Activated CD4-positive, alpha-beta T cell treated with anti-CD3 and anti-CD28 coated beads, Interleukin-2, amount 50 U/mL, for 16 hours (primary cell): ENCODE results near the gene KRTAP10-6.
A peak's percentile ranks its signal among the peaks of the same experiment; 100 is the strongest.
"Not testable (repeated sequence)": the region's sequence is repeated elsewhere in the genome, so short reads cannot be mapped to it uniquely, and the experiment has no call there.

Experiments used
- DNase-seq: peaks from one replicate; pipeline ENCODE4 v3.0.0-alpha.2; 2020

KRTAP10-6 gene

DNA sequence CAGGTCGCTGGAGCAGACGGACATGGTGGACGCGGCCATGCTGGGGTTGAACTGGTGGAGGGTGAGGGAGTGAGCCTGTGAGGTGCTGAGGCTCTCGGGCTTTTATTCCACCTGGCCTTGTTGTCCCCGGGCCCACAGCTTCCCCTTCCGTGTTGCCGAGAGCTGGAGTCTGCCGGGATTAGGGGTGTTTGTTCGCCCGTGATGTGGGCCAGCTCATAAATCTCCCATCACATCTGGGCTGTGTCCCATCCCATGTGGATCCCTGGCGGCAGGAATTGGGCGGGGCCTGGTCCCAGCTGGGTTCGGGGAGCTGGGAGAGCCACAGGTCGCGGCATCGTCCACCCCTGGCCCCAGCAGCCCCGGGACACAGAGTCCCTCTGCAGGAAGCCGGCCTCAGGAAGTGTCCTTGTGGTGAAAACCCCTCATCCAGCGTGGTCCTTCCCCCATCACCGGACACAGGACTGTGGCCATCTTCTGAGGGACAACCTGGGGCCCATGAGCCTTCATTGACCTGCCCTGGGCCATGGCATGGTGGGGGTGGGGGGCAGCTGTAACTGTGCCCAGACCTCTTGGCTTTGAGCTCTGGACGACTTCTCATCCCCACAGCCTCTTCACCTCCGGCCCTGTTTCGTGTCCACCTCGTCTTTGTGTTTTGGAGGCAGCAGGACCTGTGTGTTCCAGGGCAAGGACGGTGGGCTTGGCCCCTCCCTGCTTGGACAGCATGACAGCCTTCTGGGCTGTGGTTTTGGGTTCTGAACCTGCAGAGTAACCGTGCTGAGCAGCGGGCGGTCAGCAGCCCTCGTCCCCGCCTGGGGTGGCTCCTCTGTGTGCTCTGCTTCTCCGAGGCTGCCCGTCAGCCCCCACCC is at the start of gene KRTAP10-6:
Gene KRTAP10-6, minus strand, starts transcription at position 60 of the 866 bp plus-strand sequence. Its CDS starts 21 bp downstream, at position 39.
- no peak for DNase-seq

DNA sequence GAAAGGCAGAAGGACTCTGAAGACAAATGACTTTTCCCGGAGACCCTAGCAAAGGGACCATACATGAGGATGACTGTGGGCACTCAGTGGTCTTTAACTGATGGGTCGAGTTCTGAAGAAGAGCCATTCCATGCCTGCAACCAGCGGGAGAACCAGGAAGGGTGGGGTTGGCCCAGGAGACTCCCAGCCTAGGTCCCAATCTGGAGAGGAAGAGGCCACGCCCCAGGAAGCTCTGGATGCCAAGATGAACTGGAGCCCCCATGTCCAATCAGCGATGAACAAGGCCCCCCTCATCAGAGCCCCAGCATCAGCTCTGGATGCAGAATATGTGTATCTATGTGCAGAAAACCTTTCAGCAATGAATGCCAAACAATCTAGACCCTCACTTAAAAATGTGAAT is 48.5 kb upstream of the KRTAP10-6 start:
- no peak for DNase-seq

DNA sequence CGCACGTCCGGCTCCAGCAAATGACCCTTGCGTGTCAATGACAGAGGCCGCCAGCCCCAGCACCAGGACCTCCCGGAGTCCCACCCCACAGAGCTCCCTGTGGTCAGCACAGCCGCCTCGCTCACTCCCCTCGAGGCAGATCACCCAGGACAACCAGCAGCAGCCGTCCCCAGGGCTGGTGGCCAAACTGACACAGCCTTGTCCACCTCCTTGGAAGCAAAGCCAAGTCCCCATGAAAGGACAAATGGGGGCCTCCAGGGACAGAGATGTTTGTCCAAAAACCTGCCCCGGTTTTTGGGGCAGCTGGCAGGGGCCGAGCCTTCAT is 47.0 kb upstream of the KRTAP10-6 start:
- DNase-seq: no peak

DNA sequence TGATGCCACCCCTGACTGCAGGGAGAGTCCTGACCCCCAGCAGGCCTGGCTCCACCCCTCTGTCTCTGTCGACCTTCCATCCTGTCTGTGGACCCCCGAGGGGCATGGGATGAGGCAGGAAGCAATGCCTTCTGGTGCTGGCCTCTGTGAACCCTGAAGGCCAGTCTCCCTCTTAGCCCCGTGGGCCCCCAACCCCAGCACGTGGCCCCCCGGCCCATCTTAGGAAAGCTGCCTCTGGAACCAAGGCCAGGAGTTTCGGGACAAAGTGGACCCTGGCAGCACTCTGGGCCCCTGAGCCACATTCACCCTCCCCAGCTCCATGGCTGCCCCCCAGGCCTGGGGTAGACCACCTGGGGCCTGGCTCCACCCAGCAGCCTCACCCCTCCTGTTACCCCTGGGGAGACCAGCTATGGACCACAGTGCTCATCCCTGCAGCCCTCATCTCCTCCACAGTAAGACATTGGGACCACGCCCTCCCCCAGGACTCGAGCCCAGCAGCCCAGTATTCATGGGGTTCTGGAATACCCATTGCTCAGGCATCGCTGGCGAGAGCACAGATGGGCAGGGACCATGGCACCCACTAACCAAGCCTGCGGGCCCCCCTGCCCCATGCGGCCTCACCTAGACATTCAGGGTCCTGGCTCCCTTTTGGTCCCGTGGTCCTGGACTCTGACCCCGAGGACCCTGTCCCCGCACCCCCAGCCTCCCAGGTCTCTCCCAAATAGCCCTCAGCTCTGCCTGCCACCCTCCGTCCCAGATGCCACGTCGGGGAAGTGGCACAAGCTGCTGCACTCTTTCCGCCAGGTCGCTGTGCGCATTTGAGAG is 46.4 kb upstream of the KRTAP10-6 start:
- DNase-seq: not testable (repeated sequence)

- DNase-seq: not testable (repeated sequence)
Measured at GRCh38 chr21:44637851-44638348, 45.6 kb upstream of the KRTAP10-6 start.

- DNase-seq: no peak
Measured at GRCh38 chr21:44637018-44637850, 44.9 kb upstream of the KRTAP10-6 start, which contains the start of gene KRTAP10-10. KRTAP10-10 (plus strand) TSS chr21:44637356; CDS start chr21:44637418, 62 bp downstream.

- DNase-seq: no peak
Measured at GRCh38 chr21:44636209-44637017, 44.1 kb upstream of the KRTAP10-6 start.

GRCh38 chr21:44632067-44632466 is 39.8 kb upstream of the KRTAP10-6 start:
- DNase-seq: no peak

DNA sequence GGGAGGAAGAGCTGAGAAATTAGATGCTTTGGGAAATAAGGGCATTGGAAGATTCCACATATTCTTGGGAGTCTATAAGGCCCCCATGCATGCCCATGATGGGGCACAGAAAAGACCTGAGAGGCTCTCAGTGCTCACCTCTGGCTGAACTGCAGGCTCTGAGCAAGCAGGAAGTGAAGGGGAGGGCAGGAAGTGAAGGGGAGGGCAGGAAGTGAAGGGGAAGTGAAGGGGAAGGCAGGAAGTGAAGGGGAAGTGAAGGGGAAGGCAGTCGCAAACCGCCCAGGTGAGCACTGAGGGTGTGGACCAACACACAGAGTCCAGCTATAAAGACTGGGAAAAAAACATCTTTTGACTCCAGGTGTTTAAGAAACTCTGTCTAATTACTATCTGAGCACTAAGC is 38.1 kb upstream of the KRTAP10-6 start:
- DNase-seq: no peak

- no peak for DNase-seq
Measured at GRCh38 chr21:44628707-44629391, 36.5 kb upstream of the KRTAP10-6 start.

GRCh38 chr21:44627831-44628233 is 35.5 kb upstream of the KRTAP10-6 start:
- not testable (repeated sequence) for DNase-seq

- DNase-seq: not testable (repeated sequence)
Measured at GRCh38 chr21:44627181-44627822, 35.0 kb upstream of the KRTAP10-6 start.

DNA sequence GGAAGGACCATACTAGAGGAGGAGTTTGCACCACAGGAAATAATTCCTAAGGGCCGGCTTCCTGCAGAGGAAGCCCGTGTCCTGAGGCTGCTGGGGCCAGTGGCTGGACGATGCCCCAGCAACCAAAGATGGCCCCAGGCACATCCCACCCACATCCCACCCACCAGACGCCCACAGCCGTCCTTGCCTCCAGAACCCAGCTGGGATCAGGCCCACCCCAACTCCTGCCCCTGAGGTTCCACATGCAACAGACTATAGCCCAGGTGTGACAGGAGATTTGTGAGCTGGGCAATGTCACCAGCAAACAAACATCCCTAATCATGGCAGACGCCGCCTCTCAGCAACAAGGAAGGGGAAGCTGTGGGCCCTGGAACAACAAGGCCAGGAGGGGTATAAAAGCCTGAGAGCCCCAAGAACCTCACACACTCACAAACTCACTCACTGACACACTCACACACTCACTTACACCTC is 34.4 kb upstream of the KRTAP10-6 start, which contains the start of gene KRTAP10-9:
Gene KRTAP10-9, plus strand, starts transcription at position 421 of the 471 bp plus-strand sequence. CDS start 79 bp downstream, outside the sequence.
- no peak for DNase-seq

DNA sequence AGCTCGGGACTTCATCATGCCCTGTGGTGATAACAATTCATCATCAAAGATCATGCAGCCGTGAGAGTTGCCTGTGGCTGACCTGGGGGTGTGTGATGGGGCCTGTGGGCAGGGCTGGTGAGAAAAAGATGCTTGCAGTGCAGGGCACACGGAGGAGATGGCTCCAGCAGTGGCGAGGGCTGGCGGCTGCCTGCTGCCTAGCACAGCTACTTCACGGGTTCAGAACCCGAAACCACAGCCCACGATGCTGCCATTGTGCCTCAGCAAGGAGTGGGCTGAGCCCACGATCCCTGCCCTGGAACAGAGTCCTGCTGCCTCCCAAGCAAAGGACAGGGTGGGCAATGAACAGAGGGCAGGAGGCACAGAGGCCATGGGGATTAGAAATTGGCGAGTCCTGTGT is 34.0 kb upstream of the KRTAP10-6 start:
- no peak for DNase-seq

GRCh38 chr21:44625756-44626155 is 33.5 kb upstream of the KRTAP10-6 start:
- DNase-seq: no peak

DNA sequence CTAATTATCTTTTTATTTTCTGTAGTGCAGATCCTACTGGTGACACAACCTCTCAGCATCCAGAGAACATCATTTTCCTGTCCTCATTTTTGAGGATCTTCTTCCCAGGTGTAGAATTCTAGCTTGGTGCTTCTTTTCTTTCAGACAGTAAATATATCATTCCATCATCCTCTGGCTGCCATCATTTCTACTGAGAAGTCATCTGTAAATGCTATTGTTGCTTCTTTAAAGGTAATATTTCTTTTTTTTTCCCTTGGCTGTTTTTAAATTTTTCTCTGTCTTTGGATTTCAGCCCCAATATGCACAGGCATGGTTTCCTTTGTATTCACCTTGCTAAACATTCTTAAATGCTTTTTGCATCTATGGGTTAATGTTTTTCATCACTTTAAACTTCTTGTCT is 31.3 kb upstream of the KRTAP10-6 start:
- no peak for DNase-seq

DNA sequence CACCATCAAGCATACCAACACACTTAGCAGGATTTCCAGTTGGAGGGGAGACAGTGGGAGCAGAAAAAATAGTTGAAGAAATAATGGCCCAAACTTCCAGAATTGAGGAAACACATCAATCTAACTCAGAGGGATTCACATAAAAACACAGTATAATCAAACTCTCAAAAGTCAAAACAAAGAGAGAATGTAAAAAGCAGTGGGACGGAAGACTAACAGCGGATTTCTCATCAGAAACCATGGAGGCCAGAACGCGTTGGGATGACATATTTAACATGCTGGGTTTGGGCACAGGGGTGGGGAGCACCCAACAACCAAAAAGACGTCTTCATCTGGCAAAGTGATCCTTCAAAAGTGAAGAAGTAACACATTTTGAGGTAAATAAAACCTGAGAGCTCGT is 27.6 kb upstream of the KRTAP10-6 start:
- no peak for DNase-seq

DNA sequence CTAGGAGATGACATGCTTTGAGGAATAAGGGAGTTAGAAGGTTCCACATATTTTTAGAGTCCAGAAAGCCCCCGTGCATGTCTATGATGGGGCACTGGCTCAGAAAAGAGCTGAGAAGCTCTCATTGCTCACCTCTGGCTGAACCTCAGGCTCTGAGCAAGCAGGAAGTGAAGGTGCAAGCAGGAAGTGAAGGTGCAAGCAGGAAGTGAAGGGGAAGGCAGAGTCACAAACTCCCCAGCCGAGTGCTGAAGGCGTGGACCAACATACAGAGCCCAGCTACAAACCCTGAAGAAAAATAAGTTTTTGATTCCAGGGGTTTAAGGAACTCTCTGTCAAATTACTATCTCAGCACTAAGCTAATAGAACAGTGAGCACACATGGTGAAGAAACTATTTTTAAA is 26.6 kb upstream of the KRTAP10-6 start:
- peak; percentile 46 for DNase-seq

DNA sequence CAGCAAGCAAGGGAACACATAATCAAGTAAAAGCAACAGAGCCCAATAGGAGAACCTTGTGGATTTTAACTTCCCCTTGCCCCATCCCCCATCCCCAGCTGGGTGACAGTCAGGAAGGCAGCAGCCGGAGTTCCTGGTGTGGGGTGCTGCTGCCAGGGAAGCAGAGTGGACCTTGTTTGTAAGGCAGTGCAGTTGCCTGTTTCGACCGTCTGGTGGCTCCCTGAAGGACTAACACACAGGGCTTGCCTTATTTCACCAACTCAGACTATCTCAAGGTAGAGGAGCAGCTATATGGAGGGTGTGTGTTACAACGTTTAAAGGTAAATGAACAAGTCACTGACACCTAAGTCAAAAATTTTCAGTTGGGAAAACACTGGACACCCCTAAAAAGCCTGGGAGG is 26.2 kb upstream of the KRTAP10-6 start:
- no peak for DNase-seq

GRCh38 chr21:44617071-44617501 is 24.8 kb upstream of the KRTAP10-6 start:
- DNase-seq: no peak
